Esophagus muscularis mucosa (tissue), 4 donors: ENCODE measurements around the gene DNAJC1.

Source experiments
- EP300 ChIP-seq: sonication (generic); formaldehyde crosslinking; IDR thresholded peaks from one replicate; pipeline ENCODE4 v1.6.1; 2017; ENCODE audit warnings: antibody characterized with exemption
- POLR2A ChIP-seq: fragments of 450-650 bp; IDR thresholded peaks from one replicate; pipeline ENCODE4 v1.6.1; 2017; ENCODE audit warnings: antibody characterized with exemption, moderate library complexity, mild to moderate bottlenecking, low read depth
- POLR2AphosphoS5 ChIP-seq, 2 donors: sonication (generic); formaldehyde crosslinking; IDR thresholded peaks; one replicate each; pipeline ENCODE4 v1.6.1; 2017; ENCODE audit warnings: antibody characterized with exemption in 2 of 2
- TF ChIP-seq, protein P1 (sequence below), 3 experiments: fragments of 200-600 bp in 2 of 3; fragments of 450-650 bp in 1 of 3; sonication (generic) in 2 of 3; IDR thresholded peaks; one replicate each; pipeline ENCODE4 v1.5.1; 2017 to 2019; ENCODE audit warnings: antibody characterized with exemption in 3 of 3, mild to moderate bottlenecking in 2 of 3, moderate library complexity in 1 of 3

- TF ChIP-seq POLR2AphosphoS5 (IDR thresholded peaks at IDR 0.05) (no peak), EP300 (no peak), POLR2A (no peak)
- TF ChIP-seq, protein P1, sequence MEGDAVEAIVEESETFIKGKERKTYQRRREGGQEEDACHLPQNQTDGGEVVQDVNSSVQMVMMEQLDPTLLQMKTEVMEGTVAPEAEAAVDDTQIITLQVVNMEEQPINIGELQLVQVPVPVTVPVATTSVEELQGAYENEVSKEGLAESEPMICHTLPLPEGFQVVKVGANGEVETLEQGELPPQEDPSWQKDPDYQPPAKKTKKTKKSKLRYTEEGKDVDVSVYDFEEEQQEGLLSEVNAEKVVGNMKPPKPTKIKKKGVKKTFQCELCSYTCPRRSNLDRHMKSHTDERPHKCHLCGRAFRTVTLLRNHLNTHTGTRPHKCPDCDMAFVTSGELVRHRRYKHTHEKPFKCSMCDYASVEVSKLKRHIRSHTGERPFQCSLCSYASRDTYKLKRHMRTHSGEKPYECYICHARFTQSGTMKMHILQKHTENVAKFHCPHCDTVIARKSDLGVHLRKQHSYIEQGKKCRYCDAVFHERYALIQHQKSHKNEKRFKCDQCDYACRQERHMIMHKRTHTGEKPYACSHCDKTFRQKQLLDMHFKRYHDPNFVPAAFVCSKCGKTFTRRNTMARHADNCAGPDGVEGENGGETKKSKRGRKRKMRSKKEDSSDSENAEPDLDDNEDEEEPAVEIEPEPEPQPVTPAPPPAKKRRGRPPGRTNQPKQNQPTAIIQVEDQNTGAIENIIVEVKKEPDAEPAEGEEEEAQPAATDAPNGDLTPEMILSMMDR (IDR thresholded peaks at IDR 0.05) = no peak
Measured at GRCh38 chr10:22047812-22048211, 44.3 kb upstream of the DNAJC1 start.
